K562 (cell line): ENCODE data around the gene UQCRHL. TPM values are rescaled to one million over a fixed set of nuclear protein-coding genes. Genes with fewer than 3 reads are reported as not detected.

Experiments used
- ATAC-seq: fragments of 200-7000 bp; cut with Tn5 transposase; 3 replicates; pipeline ENCODE4 v1.9.1; 2020; ENCODE audit warnings: moderate library complexity
- BruUV-seq: library from RNA; stranded (reverse); fragments of 400-500 nt; replicated peaks from 2 replicates; lab custom pipeline; 2021; lab: Mats Ljungman, UMichigan
- CTCF ChIA-PET: fragments of 300-600 bp; formaldehyde crosslinking; extraction: SDS; loops from one replicate; lab custom pipeline; 2021; ENCODE audit warnings: low intra/inter-chr PET ratio; lab: Yijun Ruan, JAX
- POLR2A ChIA-PET: fragments of 300-600, 350-650 bp; sonication (Branson Sonifier 250); formaldehyde crosslinking; extraction: SDS; loops from one replicate; lab custom pipeline; 2021; ENCODE audit warnings: antibody characterized with exemption, inconsistent platforms; lab: Yijun Ruan, JAX
- DNase-seq, 4 experiments: peaks; one replicate each; pipeline versions ENCODE4 v3.0.0 to v3.0.0-alpha.2; 2011 to 2018; ENCODE audit warnings: low spot score in 3 of 4, mixed read lengths in 3 of 4; ENCODE audit errors: extremely low read depth in 1 of 4
- FAIRE-seq: peaks from 2 replicates; lab custom pipeline; 2011; peaks lifted over from hg19 to GRCh38; lab: Jason Lieb, UNC
- H2AFZ ChIP-seq: 2 replicates; pipeline ENCODE4 v1.6.0; 2011; ENCODE audit warnings: low read depth, low read length, control low read depth, inconsistent platforms
- H3K27ac ChIP-seq: fragments of 200-600 bp; 3 replicates; pipeline ENCODE4 v1.8.0; 2011; ENCODE audit warnings: low read depth, mild to moderate bottlenecking, control low read depth, inconsistent platforms, low read length, moderate library complexity, mixed read lengths; ENCODE audit errors: extremely low read depth
- H3K27me3 ChIP-seq, 2 experiments: fragments of 300-600 bp in 1 of 2; 2 replicates in 1 of 2; 3 replicates in 1 of 2; pipeline versions ENCODE4 v1.6.0 to v1.8.0; 2011; ENCODE audit warnings: inconsistent platforms in 2 of 2, low read length in 2 of 2, mild to moderate bottlenecking in 1 of 2, mixed read lengths in 1 of 2, moderate library complexity in 1 of 2; ENCODE audit not compliant: control insufficient read depth in 2 of 2, insufficient read depth in 2 of 2
- H3K36me3 ChIP-seq: fragments of 300-600 bp; 3 replicates; pipeline ENCODE4 v1.8.0; 2011; ENCODE audit warnings: mild to moderate bottlenecking, low read length, inconsistent platforms; ENCODE audit not compliant: control insufficient read depth, insufficient read depth
- H3K4me1 ChIP-seq, 2 experiments: fragments of 200-600 bp in 1 of 2; replicated peaks in 1 of 2; 2 replicates in 1 of 2; 3 replicates in 1 of 2; pipeline versions ENCODE4 v1.5.1 to v1.8.0; 2011; ENCODE audit warnings: inconsistent platforms in 2 of 2, low read length in 2 of 2, mild to moderate bottlenecking in 1 of 2, mixed read lengths in 1 of 2, moderate library complexity in 1 of 2; ENCODE audit not compliant: control insufficient read depth in 2 of 2, insufficient read depth in 2 of 2
- H3K4me2 ChIP-seq: 2 replicates; pipeline ENCODE4 v1.6.1; 2011; ENCODE audit warnings: low read length, control low read depth, inconsistent platforms, mixed read lengths; ENCODE audit not compliant: insufficient read depth
- H3K4me3 ChIP-seq: fragments of 200-600 bp; sonication (generic), shearing (Covaris generic); 2 replicates; pipeline ENCODE4 v1.5.1; 2016; ENCODE audit warnings: control low read depth, inconsistent platforms
- H3K79me2 ChIP-seq: fragments of 200-600 bp; 3 replicates; pipeline ENCODE4 v1.8.0; 2011; ENCODE audit warnings: low read length, inconsistent platforms; ENCODE audit not compliant: control insufficient read depth, insufficient read depth
- H3K9ac ChIP-seq, 2 experiments: 2 replicates each; pipeline versions ENCODE4 v1.6.0 to v1.6.1; 2011; ENCODE audit warnings: low read depth in 2 of 2, low read length in 2 of 2, control low read depth in 1 of 2, inconsistent platforms in 1 of 2, mild to moderate bottlenecking in 1 of 2, mixed read lengths in 1 of 2; ENCODE audit not compliant: insufficient read depth in 1 of 2
- H3K9me1 ChIP-seq: one replicate; pipeline ENCODE4 v1.6.0; 2011; ENCODE audit warnings: inconsistent platforms, mild to moderate bottlenecking, low read length, moderate library complexity; ENCODE audit not compliant: control insufficient read depth, insufficient read depth
- H3K9me3 ChIP-seq: replicated peaks from 2 replicates; pipeline ENCODE4 v1.5.1; 2011; ENCODE audit warnings: low read depth, low read length, inconsistent platforms; ENCODE audit not compliant: control insufficient read depth, insufficient read depth
- H4K20me1 ChIP-seq: replicated peaks from 2 replicates; pipeline ENCODE4 v1.6.1; 2011; ENCODE audit warnings: low read length, inconsistent platforms, mixed read lengths; ENCODE audit not compliant: control insufficient read depth, insufficient read depth
- DNMT1 ChIP-seq: fragments of 450-650 bp; IDR thresholded peaks from 2 replicates; pipeline ENCODE4 v1.6.1; 2016; ENCODE audit warnings: antibody characterized with exemption, mild to moderate bottlenecking
- FOXA3 ChIP-seq, 2 experiments: fragments of 450-650 bp in 1 of 2; sonication (generic) in 1 of 2; formaldehyde crosslinking; IDR thresholded peaks in 1 of 2; conservative IDR thresholded peaks in 1 of 2; 2 replicates each; pipeline versions ENCODE4 v1.4.0 to v1.8.0; 2020 to 2022; ENCODE audit warnings: mild to moderate bottlenecking in 2 of 2, missing genetic modification reagents in 1 of 2
- GTF3C2 ChIP-seq: IDR thresholded peaks from 3 replicates; pipeline ENCODE4 v1.6.1; 2011; ENCODE audit warnings: borderline replicate concordance, mild to moderate bottlenecking, moderate library complexity; ENCODE audit not compliant: insufficient read length; ENCODE audit errors: extremely low read depth
- HMG20A ChIP-seq: fragments of 450-650 bp; formaldehyde crosslinking; conservative IDR thresholded peaks from 2 replicates; pipeline ENCODE4 v1.4.0; 2020; ENCODE audit warnings: mild to moderate bottlenecking, mixed read lengths
- IRF2 ChIP-seq: sonication (generic); formaldehyde crosslinking; IDR thresholded peaks from 2 replicates; pipeline ENCODE4 v1.8.1; 2022; ENCODE audit warnings: mild to moderate bottlenecking, missing genetic modification reagents
- LARP7 ChIP-seq: fragments of 450-650 bp; IDR thresholded peaks from 2 replicates; pipeline ENCODE4 v1.6.1; 2016
- NCOA1 ChIP-seq: fragments of 450-650 bp; IDR thresholded peaks from 2 replicates; pipeline ENCODE4 v1.6.1; 2016; ENCODE audit warnings: low read depth
- NR3C1 ChIP-seq: sonication (generic); formaldehyde crosslinking; IDR thresholded peaks from 2 replicates; pipeline ENCODE4 v1.8.1; 2022; ENCODE audit warnings: missing genetic modification reagents
- PRMT5 ChIP-seq: sonication (generic); formaldehyde crosslinking; IDR thresholded peaks from 2 replicates; pipeline ENCODE4 v1.5.0; 2020; ENCODE audit warnings: missing genetic modification reagents
- RERE ChIP-seq: sonication (generic); formaldehyde crosslinking; IDR thresholded peaks from 2 replicates; pipeline ENCODE4 v1.8.0; 2023; ENCODE audit warnings: missing genetic modification reagents, mild to moderate bottlenecking, borderline replicate concordance
- SLC30A9 ChIP-seq: fragments of 250-450 bp; sonication (Bioruptor Pico); IDR thresholded peaks from 2 replicates; pipeline ENCODE4 v1.8.0; 2022; ENCODE audit warnings: mild to moderate bottlenecking, moderate library complexity
- USF1 ChIP-seq: sonication (generic); formaldehyde crosslinking; IDR thresholded peaks from 2 replicates; pipeline ENCODE4 v1.9.0; 2022; ENCODE audit warnings: mild to moderate bottlenecking, missing genetic modification reagents
- ZNF165 ChIP-seq: fragments of 250-450 bp; sonication (Bioruptor Pico); IDR thresholded peaks from 2 replicates; pipeline ENCODE4 v1.4.0; 2020; ENCODE audit warnings: borderline replicate concordance
- WGBS: fragments of 100-300 bp; shearing (Covaris generic); methylation state at CpG from one replicate; pipeline ENCODE4 v1.1.6; 2016; ENCODE audit warnings: low coverage, mixed read lengths; ENCODE audit not compliant: insufficient coverage; ENCODE audit errors: missing lambda C conversion rate; 5-methylcytosine and 5-hydroxymethylcytosine counted together
- in situ Hi-C: fragments of 300-500 bp; cut with MboI; formaldehyde crosslinking; loops from 4 replicates; pipeline ENCODE4 v1.15.0; 2018; ENCODE audit warnings: inconsistent platforms, mixed read lengths
- intact Hi-C: fragments of 100-400 bp; cut with micrococcal nuclease; formaldehyde crosslinking; loops from 2 replicates; pipeline ENCODE4 v1.14.2; 2022
- polyA plus RNA-seq, 8 experiments: library from polyadenylated mRNA; depleted of rRNA in 4 of 8; stranded (reverse) in 5 of 8; unstranded in 3 of 8; fragments of >200 nt; fragmentation: Nextera tagmentation in 2 of 8; fragmentation: Illumina TruSeq in 1 of 8; extraction: Ambion mirVana in 2 of 8; extraction: Trizol in 1 of 8; gene quantifications; 2 replicates each; pipeline versions ENCODE4 v1.2.1 to v1.2.3, GENCODE V29; 2011 to 2014; ENCODE audit warnings: inconsistent platforms in 1 of 8, missing spikeins in 1 of 8
- total RNA-seq, 7 experiments: library from RNA; depleted of rRNA in 6 of 7; stranded (reverse); fragments of >200 nt in 6 of 7; fragmentation: Illumina TruSeq in 2 of 7; extraction: Trizol in 2 of 7; gene quantifications; 2 replicates each; pipeline versions ENCODE4 v1.2.1 to v1.2.3, GENCODE V29; 2011 to 2021; ENCODE audit warnings: low replicate concordance in 1 of 7

The UQCRHL gene
- total and polyA plus RNA-seq, 9 of the 15 experiments (the other 6 are each of a cell fraction or from before 2014, with no cell fraction given), result 5.1 to 41.3 (median 21.8) TPM

- Histone ChIP-seq H3K4me2 (peak overlapping the region; percentile 99), H3K27ac (peak overlapping the region; percentile 97), H3K9me1 (no peaks in the 10 kb centered on the region), H3K9me3 (no peaks in the 10 kb centered on the region), H3K9ac (peak overlapping the region; percentile 88 to 99), H3K36me3 (peaks cover 11% of the 10 kb centered on the region; the same call in 2 of the 3 replicates), H3K4me3 (peak overlapping the region; percentile 62), H3K4me1 (peaks cover 6 to 35% of the 10 kb centered on the region in 2 experiments; a peak in 4 of 5 replicates), H4K20me1 (0 out of 2 replicates have a peak, but pooled peaks cover 4% of the 10 kb centered on the region), H3K79me2 (peaks cover 99% of the 10 kb centered on the region), H2AFZ (peak overlapping the region; percentile 79), H3K27me3 (no peaks in the 10 kb centered on the region)
- DNase-seq (peak; percentile 33 to 92 (median 50)), FAIRE-seq (peak; percentile 88), ATAC-seq (peak; percentile 70)
- ChIA-PET CTCF (no interaction called here), POLR2A (interaction anchor here (0.5 to 10.4 kb wide), 26 partner anchors 8 to 363 kb away, joined by 3 to 133 read pairs (median 4); partner anchors contain the start of gene ARHGEF19)
- BruUV-seq, result no TSS peak
- in situ Hi-C loops, result loop anchor here (25.0 kb wide), 1 partner anchor 1012 kb away; no protein-coding TSS in a partner anchor
- WGBS, result under 1% methylated on average over 16 of the region's 16 CpGs
- intact Hi-C loops, result loop anchor here (1.0 to 2.0 kb wide), 2 partner anchors 15 to 37 kb away; no protein-coding TSS in a partner anchor
- no peak for TF ChIP-seq IRF2 (CRISPR knock-in tag)
- no peak for TF ChIP-seq RERE (CRISPR knock-in tag)
- no peak for TF ChIP-seq NCOA1
- no peak for TF ChIP-seq NR3C1 (CRISPR knock-in tag)
- TF ChIP-seq HMG20A (CRISPR knock-in tag), result no peak
- no peak for TF ChIP-seq LARP7
- TF ChIP-seq SLC30A9 (CRISPR knock-in tag), result no peak
- peak; percentile 90; the same call in 1 of the 2 replicates for TF ChIP-seq DNMT1
- peak; percentile 39; the same call in 1 of the 2 replicates for TF ChIP-seq USF1 (CRISPR knock-in tag)
- TF ChIP-seq PRMT5 (CRISPR knock-in tag), result no peak
- no peak for TF ChIP-seq GTF3C2
- no peak; a peak in 1 of 4 replicates for TF ChIP-seq FOXA3 (CRISPR knock-in tag; conservative IDR thresholded peaks at IDR 0.05 in 1 of 2, IDR thresholded peaks at IDR 0.05 in 1 of 2)
- no peak for TF ChIP-seq ZNF165 (CRISPR knock-in tag)
These were observed 42.4 kb upstream of the UQCRHL start for GRCh38 chr1:15849775-15850324.
